ENCODE data around the gene RTEL1. TPM values are rescaled to one million over a fixed set of nuclear protein-coding genes. Genes with fewer than 3 reads are reported as not detected.

Gene RTEL1
- total and polyA plus RNA-seq, 3 donors from 2014 or later, result 34.2 to 84.6 (median 56.8) TPM

GRCh38 chr20:63696306-63696627 lies 38.2 kb downstream of the RTEL1 start:
- H3K4me3 ChIP-seq, result no peak overlapping the region
- no peak overlapping the region for H3K27ac ChIP-seq
- no peak for TF ChIP-seq CTCF (IDR thresholded peaks at IDR 0.05)
- TF ChIP-seq POLR2A (IDR thresholded peaks at IDR 0.05), result no peak
- no peaks in the 10 kb centered on the region for H3K36me3 ChIP-seq (ENCODE audit: low read depth, missing control alignments)
- DNase-seq, result no peak
- intact Hi-C loops (cut with DNase I; ENCODE audit: low total_unique reads), result no loop called here
- H3K4me1 ChIP-seq, result peaks cover 19% of the 10 kb centered on the region
- no peaks in the 10 kb centered on the region for H3K27me3 ChIP-seq
- H3K9me3 ChIP-seq, result no peaks in the 10 kb centered on the region
- 59% methylated on average over 6 of the region's 6 CpGs; no CpG with 5 or more reads in 1 of the 2 donors for WGBS, 2 donors

DNA sequence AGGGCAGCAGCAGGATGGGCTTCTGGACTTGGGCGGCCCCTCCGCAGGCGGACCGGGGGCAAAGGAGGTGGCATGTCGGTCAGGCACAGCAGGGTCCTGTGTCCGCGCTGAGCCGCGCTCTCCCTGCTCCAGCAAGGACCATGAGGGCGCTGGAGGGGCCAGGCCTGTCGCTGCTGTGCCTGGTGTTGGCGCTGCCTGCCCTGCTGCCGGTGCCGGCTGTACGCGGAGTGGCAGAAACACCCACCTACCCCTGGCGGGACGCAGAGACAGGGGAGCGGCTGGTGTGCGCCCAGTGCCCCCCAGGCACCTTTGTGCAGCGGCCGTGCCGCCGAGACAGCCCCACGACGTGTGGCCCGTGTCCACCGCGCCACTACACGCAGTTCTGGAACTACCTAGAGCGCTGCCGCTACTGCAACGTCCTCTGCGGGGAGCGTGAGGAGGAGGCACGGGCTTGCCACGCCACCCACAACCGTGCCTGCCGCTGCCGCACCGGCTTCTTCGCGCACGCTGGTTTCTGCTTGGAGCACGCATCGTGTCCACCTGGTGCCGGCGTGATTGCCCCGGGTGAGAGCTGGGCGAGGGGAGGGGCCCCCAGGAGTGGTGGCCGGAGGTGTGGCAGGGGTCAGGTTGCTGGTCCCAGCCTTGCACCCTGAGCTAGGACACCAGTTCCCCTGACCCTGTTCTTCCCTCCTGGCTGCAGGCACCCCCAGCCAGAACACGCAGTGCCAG lies 38.7 kb downstream of the RTEL1 start, which contains the start of gene TNFRSF6B:
Gene TNFRSF6B (plus strand): TSS at position 25 of the 729 bp plus-strand sequence. CDS start 116 bp downstream, at position 141.
- no peaks in the 10 kb centered on the region for H3K36me3 ChIP-seq (ENCODE audit: low read depth, missing control alignments)
- intact Hi-C loops (cut with DNase I; ENCODE audit: low total_unique reads), result no loop called here
- no peak within 1 kb of the TSS for H3K4me3 ChIP-seq
- no peaks in the 10 kb centered on the region for H3K27me3 ChIP-seq
- no peak for DNase-seq
- H3K27ac ChIP-seq, result no peak within 1 kb of the TSS
- H3K4me1 ChIP-seq, result peaks cover 19% of the 10 kb centered on the region
- H3K9me3 ChIP-seq, result no peaks in the 10 kb centered on the region
- WGBS, 2 donors, result 69 to 70% methylated on average over 24 to 52 of the region's 52 CpGs
- TF ChIP-seq CTCF (IDR thresholded peaks at IDR 0.05) (no peak), POLR2A (IDR thresholded peaks at IDR 0.05) (no peak)

- Histone ChIP-seq H3K36me3 (ENCODE audit: low read depth, missing control alignments) (no peaks in the 10 kb centered on the region), H3K4me3 (no peak overlapping the region), H3K27ac (no peak overlapping the region), H3K9me3 (no peaks in the 10 kb centered on the region), H3K27me3 (no peaks in the 10 kb centered on the region), H3K4me1 (peaks cover 19% of the 10 kb centered on the region)
- WGBS, 2 donors, result 61 to 78% methylated on average over 4 to 7 of the region's 7 CpGs
- intact Hi-C loops (cut with DNase I; ENCODE audit: low total_unique reads), result no loop called here
- TF ChIP-seq POLR2A (IDR thresholded peaks at IDR 0.05) (no peak), CTCF (IDR thresholded peaks at IDR 0.05) (no peak)
- DNase-seq, result no peak
These were observed 39.3 kb downstream of the RTEL1 start for GRCh38 chr20:63697357-63697867.

GRCh38 chr20:63697868-63698545 lies 39.9 kb downstream of the RTEL1 start:
- no peak overlapping the region for H3K4me3 ChIP-seq
- H3K4me1 ChIP-seq, result peaks cover 19% of the 10 kb centered on the region

More at GRCh38 chr20:63697868-63698545, 39.9 kb downstream of the RTEL1 start:
- no peak for DNase-seq
- WGBS, 2 donors, result 84 to 90% methylated on average over 24 to 40 of the region's 40 CpGs
- Histone ChIP-seq H3K36me3 (ENCODE audit: low read depth, missing control alignments) (no peaks in the 10 kb centered on the region), H3K27ac (no peak overlapping the region), H3K27me3 (no peaks in the 10 kb centered on the region), H3K9me3 (no peaks in the 10 kb centered on the region)
- TF ChIP-seq CTCF (IDR thresholded peaks at IDR 0.05), result no peak
- TF ChIP-seq POLR2A (IDR thresholded peaks at IDR 0.05), result no peak
- intact Hi-C loops (cut with DNase I; ENCODE audit: low total_unique reads), result no loop called here

Data from testis (tissue), 3 donors.